ENCODE results near the gene NOX3.

GRCh38 chr6:155440398-155441111 lies 15.1 kb downstream of the NOX3 start:
- TF ChIP-seq CTCF (IDR thresholded peaks at IDR 0.05; ENCODE audit: insufficient read depth, low read length), result no peak
- no peak for TF ChIP-seq REST (IDR thresholded peaks at IDR 0.05; ENCODE audit: insufficient replicate concordance, low read depth)
- TF ChIP-seq SPI1 (IDR thresholded peaks at IDR 0.05; ENCODE audit: borderline replicate concordance, low read depth), result no peak
